ENCODE data around the gene SMKR1.
"Not testable (repeated sequence)": the region's sequence is repeated elsewhere in the genome, so short reads cannot be mapped to it uniquely, and the experiment has no call there.

SMKR1 gene

DNA sequence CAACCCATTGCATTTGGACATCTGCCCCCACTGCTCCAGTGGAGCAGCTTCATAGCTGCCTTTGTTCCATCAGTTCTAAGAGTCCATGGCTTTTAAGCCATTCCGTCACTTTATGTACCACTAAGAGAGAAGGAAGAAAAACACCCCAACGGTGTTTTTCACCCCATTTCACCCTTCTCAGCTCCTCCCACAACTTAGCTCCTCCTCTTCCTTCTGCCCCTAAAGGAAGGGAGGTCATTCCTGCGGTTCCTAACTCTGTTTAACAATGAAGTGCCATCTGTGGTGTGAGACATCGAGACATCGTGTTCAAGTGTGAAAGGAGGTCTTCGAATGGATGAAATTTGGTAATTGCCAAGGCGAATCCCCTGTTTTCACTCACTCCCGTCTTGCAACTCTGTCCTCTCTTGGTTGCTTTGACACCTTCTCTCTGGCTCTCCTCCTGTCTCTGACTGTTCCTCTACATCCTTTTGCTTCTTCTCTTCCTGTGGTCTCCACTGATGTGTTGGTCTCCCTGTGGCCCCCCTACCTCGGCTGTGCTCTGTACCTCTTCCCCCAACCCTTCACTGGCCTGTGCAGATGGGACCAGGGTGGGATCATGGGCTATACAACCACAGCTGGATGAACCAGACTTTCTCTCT, 23.0 kb downstream of the SMKR1 start:
- DNase-seq (ENCODE audit: low spot score), result no peak

DNA sequence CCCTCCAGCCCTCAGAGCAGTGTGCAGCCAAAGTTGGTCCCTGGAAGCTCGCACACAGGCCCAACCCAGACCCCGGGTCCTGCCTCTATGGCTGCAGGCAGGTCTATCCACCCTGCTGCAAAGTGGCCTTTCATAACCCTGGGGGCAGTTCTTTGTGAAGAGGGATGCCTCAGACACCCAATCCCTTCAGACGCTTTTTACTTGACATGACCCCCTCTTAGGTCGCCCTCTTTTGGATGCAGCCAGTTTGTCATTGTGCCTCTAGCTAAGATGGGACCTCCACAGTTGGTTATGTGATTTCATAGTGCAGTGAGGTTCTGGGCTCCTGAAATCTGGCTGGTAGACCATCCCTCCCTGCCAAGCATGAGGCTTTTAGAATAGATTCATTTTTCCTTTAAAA, 27.3 kb downstream of the SMKR1 start:
- DNase-seq (ENCODE audit: low spot score), result no peak

DNA sequence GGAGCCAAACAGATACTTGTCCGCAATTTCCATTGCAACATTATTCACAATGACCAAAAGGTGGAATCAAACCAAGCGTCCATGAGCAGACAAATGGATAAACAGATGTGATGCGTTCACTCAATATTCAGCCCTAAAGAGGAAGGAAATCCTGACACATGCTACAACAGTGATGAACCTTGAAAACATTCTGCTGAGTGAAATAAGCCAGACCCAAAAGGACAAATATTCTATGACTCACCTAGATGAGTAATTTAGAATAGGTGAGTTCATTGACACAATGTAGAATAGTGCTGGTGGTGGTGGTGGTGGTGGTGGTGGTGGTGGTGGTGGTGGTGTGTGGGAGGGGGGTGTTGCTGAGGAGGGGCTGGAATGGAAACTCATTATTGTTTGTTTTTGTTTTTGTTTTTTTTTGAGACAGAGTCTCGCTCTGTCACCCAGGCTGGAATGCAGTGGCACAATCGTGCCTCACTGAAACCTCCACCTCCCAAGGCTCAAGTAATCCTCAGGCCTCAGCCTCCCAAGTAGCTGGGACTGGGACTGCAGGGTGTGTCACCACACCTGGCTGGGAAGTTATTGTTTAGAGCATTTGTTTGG, 28.6 kb downstream of the SMKR1 start:
- DNase-seq (ENCODE audit: low spot score), result no peak

DNA sequence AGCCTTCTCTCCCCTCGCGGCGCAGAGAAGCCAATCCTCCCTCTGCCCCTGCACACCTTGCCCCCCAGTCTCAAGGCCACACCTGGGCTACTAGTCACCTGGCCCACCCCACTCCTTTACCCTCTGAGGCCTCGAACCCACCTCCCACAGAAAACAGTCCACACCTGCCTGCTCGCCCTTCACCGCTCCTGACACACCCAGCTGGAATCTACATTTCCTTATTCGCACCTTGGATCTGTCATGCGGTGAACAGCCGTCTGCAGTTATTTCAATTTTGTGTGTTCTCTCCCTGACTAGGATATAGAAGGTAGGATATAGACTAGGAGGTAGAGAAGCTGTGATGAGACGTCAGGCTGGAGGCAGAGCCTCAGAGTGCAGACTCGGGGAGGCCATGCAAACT, 29.4 kb downstream of the SMKR1 start:
- DNase-seq (ENCODE audit: low spot score), result no peak

DNA sequence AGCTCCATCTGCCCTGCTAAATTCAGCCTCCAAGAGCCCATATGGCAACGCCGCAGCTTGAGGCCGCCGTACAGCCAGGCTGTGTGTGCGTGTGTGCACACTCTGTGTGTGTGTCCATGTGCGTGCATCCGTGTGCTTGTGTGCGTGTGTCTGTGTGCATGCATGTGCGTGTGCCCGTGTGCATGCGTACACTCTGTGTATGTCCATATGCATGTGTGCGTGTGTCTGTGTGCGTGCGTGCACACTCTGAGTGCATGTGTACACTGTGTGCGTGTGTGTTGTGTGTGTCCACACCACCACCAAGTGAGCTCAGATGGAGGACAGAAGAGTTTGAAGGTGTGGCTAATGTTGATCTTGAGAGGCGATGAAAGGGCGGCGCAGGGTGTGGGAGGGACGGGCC, 30.0 kb downstream of the SMKR1 start:
- DNase-seq (ENCODE audit: low spot score), result no peak

DNA sequence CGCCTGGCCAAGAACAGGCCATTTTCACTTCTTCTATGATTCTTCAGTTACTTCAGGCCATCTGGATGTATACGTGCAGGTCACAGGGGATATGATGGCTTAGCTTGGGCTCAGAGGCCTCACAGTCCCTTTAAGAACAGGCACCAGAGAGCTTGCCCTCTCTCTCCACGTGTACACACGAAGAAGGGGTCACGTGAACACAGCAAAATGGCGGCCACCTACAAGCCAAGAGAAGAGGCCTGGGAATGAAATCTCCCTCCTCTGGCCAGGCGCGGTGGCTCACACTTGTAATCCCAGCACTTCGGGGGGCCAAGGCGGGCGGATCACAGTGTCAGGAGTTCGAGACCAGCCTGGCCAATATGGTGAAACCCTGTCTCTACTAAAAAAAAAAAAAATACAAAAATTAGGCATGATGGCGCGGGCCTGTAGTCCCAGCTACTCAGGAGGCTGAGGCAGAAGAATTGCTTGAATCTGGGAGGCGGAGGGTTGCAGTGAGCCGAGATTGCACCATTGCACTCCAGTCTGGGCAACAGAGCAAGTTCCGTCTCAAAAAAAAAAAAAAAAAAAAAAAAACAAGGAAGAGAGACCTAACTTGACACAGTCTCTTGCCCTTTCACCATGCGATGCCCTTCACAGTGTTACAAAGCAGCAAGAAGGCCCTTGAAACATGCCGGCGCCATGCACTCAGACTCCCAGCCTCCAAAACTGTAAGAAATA, 32.4 kb downstream of the SMKR1 start:
- not testable (repeated sequence) for DNase-seq (ENCODE audit: low spot score)

DNA sequence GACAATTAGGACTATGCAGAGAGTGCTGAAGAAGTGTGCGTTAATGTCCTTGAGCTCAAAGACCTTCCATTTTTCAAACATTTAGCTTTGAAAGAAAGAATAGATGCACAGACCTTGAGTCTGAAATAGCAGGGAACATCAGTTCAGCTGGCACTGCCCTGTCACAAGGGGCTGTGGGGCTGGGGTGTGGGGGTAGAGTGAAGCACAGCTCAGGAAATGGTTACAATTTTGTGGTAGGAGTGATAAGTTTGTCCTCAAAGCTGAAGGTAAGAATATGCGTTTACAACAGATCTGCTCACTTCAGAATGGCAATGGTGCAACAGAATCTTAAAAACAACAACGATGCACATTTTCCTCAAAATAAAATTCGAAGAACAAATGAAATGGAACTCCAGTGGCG, 33.6 kb downstream of the SMKR1 start:
- no peak for DNase-seq (ENCODE audit: low spot score)

DNA sequence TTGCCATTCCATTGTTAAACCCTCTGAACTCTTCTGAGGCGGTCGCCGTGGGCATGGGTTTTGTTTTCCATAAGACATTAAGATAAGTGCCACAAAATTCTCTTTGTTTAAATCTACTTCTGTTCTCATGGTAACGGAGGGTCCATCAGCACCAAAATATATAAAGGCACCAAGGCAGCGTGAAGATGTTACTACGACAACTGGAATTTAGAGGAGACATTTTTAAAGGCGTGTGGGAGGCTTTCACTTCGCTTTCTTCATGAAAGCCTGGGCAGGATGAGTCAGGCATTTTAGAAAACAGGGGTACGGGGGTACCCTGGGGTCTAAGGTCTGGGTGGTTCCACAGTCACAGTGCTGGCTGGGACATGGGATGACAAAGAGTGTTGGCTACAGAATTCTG, 34.0 kb downstream of the SMKR1 start:
- DNase-seq (ENCODE audit: low spot score), result no peak

DNA sequence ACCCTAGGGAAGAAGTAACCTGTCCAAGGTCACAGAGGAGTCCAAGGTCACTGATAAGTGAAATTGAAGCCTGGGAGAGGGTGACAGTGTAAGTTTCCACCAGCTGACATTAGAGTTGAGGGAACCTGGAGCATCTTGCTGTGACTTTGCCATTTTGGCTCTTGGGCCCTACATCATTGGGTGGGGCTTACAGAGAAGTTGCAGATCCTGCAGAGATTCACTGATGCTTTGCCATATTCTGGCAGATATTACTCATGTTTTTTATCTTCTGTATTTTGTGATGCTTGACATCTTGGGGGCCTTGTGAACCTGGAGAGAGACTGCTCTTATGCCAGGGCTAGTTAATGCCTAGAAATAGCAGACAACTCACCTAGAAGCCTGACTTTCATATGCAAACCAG, 36.5 kb downstream of the SMKR1 start:
- no peak for DNase-seq (ENCODE audit: low spot score)

DNA sequence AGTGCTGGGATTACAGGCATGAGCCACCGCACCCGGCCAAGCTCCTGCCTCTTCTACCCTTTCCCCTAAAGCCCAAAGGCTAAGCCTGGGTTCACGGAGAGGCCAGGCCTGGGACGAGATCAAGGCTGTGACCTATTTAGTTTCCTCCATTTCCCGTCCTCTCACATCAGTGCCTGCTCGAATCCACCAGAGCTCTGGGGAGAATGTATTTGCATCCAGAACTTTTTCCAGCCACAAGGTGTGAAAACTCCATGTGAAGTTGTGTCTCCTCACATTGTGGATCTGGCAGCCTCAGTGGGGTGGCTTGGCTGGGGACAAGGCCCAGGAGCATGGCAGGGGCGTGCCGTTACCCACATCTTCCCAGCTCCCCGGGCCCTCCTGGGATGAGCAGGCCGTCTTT, 38.0 kb downstream of the SMKR1 start:
- DNase-seq (ENCODE audit: low spot score), result no peak

DNA sequence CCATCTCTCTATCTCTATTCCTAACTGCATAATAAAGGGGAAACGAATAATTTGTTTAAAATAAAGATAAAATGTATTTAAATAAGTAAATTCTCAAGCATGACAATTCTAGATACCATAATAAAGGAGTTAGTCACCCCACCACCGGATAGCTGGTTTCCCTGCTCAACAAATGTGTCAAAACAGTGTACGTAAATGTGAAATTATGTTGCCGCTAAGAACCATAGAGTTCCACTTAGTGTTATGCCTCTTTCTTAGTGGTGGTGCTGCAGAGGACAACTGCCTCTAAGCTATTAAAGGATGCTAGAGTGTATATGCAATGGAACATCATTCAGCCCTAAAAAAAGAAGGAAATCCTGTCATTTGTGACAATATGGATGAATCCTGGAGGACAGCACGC, 42.4 kb downstream of the SMKR1 start:
- DNase-seq (ENCODE audit: low spot score), result no peak

DNA sequence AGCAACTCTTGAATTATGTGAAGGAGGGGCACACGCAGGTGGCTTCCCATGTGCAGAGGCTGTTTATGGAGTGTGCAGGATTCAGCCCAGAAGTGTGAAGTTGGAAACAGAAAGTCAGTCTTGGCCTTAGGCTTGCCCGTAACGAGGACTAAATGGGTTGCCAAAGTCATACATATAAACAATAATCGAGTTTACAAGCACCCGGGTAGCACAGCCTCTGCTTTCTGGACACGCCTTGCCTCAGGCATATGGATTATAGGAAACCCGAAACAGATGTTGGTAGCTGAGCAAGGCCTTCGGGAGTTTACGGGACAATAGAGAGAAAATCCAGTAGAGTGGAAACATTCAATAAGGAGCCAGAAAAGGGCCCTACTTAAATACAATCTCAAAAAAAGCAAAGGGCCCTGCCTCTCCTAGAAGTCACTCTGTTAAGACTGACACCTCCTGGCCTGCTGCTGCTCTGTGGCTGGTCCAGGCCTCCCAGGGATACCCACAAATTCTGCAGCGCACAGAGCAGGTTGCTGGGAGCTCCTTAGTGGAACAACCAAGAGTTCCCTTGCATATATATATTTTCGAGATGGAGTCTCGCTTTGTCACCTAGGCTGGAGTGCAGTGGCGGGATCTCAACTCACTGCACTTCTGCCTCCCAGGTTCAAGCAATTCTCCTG, 48.5 kb downstream of the SMKR1 start:
- no peak for DNase-seq (ENCODE audit: low spot score)

DNA sequence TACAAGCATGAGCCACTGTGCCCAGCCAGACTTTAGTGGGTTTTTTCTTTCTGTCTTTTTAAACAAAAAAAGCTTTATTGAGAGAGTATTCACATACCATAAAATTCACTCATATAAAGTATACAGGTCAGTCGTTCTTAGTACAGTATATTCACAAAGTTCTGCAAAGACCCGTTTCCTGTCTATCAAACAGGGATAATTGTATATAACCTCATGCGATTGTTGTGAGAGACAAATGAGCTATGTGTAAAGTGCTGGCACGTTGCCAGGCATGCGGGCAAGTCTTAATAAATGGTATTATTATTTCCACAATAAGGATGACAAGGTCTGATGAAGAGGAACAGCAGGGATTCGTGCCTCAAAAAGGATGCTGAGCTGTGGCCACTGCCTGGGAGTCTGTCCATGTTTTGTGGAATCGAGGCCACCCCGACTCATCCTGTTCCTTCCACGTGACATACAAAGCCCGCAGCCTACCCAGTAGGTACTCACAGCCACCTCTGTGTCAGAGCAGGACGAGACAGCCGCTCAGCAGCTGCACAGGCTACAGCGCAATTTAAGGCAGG, 51.6 kb downstream of the SMKR1 start:
- peak; percentile 67 for DNase-seq (ENCODE audit: low spot score)

DNA sequence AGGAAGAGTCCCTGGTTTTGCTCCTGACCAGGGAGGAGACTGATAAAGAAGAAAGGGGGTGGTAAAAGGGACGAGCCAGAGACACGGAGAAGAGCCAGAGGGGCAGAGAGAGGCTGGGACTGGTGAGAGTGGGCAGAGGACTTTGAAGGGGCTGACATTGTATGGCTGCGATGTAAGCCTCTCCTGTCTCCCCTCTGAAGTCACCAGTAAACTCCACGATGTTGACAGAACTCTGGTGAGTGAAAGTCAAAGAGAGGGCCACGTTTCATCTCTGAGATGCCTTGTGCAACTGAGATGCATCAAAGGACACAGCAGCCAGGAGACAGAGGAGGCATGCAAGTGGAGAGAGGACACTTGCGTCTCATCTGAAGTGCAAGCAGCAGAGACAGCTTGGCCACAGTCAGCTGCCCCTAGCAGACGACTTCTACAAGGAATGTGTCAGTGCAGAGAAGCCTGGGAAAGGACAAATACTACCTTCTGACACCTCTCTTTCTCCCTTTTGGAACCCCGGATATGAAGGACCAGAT, 54.3 kb downstream of the SMKR1 start:
- DNase-seq (ENCODE audit: low spot score), result no peak

DNA sequence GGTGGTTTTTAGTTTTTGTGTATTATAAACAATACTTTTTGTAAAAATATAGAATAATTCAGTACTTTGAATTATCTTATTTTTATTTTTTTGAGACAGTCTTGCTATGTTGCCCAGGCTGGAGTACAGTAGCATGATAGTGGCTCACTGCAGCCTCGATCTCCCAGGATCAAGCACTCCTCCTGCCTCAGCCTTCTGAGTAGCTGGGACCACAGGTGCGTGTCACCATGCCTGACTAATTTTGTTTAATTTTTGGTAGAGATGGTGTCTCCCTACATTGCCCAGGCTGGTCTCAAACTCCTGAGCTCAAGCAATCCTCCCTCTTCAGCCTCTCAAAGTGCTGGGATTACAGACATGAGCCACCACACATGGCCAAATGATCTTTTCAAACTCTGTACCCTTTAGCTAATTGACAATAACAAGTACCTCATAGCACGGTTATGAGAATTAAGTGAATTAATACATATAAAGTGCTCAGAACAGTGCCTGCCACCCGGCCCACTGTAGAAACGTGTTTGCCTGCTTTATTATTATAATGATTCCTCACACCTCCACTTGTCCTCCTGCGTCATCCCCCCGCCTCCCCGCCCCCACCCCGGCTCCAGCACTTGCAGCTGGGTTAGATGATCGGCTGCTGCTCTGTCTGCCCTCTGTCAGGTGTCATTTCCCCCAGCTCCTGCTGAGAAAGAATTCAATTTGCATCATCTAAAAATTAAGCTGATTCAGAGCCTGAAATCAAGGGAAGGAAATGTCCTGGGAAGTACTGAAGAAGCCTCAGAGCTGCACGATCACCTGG, 55.6 kb downstream of the SMKR1 start:
- no peak for DNase-seq (ENCODE audit: low spot score)

DNA sequence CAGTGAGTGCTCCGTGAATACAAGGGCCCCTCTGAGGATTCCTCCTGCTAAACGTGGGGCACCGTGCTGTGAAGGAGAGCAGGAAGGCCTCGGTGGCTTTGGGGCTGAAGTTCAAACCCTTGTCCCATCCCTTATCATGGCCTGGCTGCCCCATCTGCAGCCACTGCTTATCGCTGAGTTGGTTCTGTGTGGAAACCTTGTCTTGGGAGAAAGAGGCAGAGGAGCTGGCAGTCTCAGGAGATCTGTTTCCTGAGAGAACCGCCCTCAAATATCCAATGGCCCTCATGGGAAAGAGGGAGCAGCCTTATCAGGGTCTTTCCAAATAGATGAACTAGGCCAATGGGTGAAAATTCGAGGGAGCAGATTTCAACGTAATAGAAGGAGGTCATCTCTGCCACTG, 57.2 kb downstream of the SMKR1 start:
- no peak for DNase-seq (ENCODE audit: low spot score)

DNA sequence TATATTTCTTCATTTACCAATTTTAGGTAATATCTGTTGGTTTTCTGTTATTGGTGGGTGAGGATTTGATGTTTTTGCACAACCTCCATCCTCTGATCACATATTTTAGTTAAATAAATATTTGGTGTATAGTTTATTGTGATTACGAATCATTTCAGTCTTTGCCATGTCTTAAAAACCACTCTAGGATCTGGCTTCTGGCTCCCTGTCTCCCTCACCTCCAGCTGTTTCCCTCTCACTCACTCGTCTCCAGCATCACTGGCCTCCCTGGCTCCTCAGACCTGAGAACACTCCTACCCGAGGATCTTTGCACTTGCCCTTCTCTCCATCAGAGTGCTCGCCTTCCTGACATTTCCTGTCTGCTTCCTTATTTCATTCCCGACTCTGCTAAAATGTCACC, 58.5 kb downstream of the SMKR1 start:
- no peak for DNase-seq (ENCODE audit: low spot score)

DNA sequence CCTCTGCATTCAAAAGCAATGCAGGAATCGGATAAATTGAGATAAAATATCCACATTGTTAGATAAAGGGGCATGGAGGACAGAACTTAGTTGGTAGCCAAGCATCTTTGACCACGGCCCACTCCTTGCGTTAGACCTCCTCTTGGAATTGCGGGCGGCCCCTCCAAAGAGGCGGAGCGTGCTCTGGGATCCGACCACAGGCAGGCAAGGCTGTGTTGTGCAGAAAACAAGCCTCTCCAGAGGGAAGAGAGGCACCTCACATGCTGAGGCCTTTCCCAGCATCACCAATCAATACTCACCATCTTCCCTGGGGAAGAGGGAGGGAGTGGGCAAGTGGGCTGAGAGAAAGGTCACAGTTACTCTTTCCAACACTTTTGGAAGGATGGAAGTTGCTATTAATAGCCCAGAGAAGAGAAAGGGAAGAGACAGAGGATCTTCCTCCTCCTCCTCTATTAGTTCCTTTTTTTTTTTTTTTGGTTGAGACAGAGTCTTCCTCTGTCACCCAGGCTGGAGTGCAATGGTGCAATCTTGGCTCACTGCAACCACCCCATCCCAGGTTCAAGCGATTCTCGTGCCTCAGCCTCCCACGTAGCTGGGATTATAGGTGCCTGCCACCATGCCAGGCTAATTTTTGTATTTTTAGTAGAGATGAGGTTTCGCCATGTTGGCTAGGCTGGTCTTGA, 59.5 kb downstream of the SMKR1 start:
- no peak for DNase-seq (ENCODE audit: low spot score)

All from NAMALWA (cell line).